ENCODE measurements around the gene FAM9C. TPM values are rescaled to one million over a fixed set of nuclear protein-coding genes. Genes with fewer than 3 reads are reported as not detected.

Gene FAM9C
- total and polyA plus RNA-seq, 2 donors (not counting 3 experiments of a cell fraction or from before 2014, with no cell fraction given), result not detected

- DNase-seq (ENCODE audit: low read depth, low spot score), result no peak
- H3K9me3 ChIP-seq (replicated peaks; ENCODE audit: control insufficient read depth, insufficient read depth, low read length), result no peaks in the 10 kb centered on the region
- CTCF ChIA-PET, result interaction anchor here (1.1 kb wide), 1 partner anchor 9 kb away, joined by 3 read pairs; no protein-coding TSS in a partner anchor
These were observed 11.2 kb downstream of the FAM9C start for GRCh38 chrX:13033193-13033592.

More at GRCh38 chrX:13033193-13033592, 11.2 kb downstream of the FAM9C start:
- TF ChIP-seq POLR2A (IDR thresholded peaks at IDR 0.05; ENCODE audit: low read depth, low read length) (no peak), GATA2 (IDR thresholded peaks at IDR 0.05; ENCODE audit: insufficient read depth, insufficient read length, low read depth, low read length) (no peak), CTCF (IDR thresholded peaks at IDR 0.05; ENCODE audit: extremely low read depth in 1 of 2, insufficient read depth in 1 of 2, low read depth in 1 of 2, low read length in 2 of 2) (no peak), EZH2 (IDR thresholded peaks at IDR 0.05; ENCODE audit: borderline replicate concordance, low read depth, low read length, severe bottlenecking) (no peak)
- intact Hi-C loops (cut with micrococcal nuclease) (no loop called here), dilution Hi-C loops (cut with MboI; ENCODE audit: extremely low pct_ligation_motif_present, low sequenced_read_pairs) (no loop called here)
- Histone ChIP-seq H3K4me2 (ENCODE audit: insufficient read depth, low read length) (no peak overlapping the region), H3K9me1 (replicated peaks; ENCODE audit: control insufficient read depth, extremely low read depth, insufficient read depth, low read length) (no peaks in the 10 kb centered on the region), H3K9ac (replicated peaks; ENCODE audit: extremely low read depth, insufficient read depth, low read length) (no peak overlapping the region), H2AFZ (ENCODE audit: low read depth, low read length) (no peak overlapping the region), H4K20me1 (replicated peaks; ENCODE audit: control insufficient read depth, extremely low read depth, insufficient read depth, low read length) (no peaks in the 10 kb centered on the region), H3K36me3 (ENCODE audit: control insufficient read depth in 2 of 2, extremely low read depth in 1 of 2, insufficient read depth in 2 of 2, low read length in 2 of 2) (no peaks in the 10 kb centered on the region), H3K4me1 (ENCODE audit: control insufficient read depth, extremely low read depth, insufficient read depth, low read length) (peaks cover 20% of the 10 kb centered on the region), H3K27me3 (ENCODE audit: control insufficient read depth in 2 of 2, insufficient read depth in 2 of 2, low read length in 2 of 2) (no peaks in the 10 kb centered on the region), H3K4me3 (replicated peaks in 1 of 3; ENCODE audit: insufficient read depth in 1 of 3, low read depth in 1 of 3, low read length in 3 of 3) (no peak overlapping the region), H3K79me2 (ENCODE audit: control insufficient read depth, insufficient read depth, low read length) (no peaks in the 10 kb centered on the region), H3K27ac (ENCODE audit: insufficient read depth, low read depth, low read length) (no peak overlapping the region)
- no TSS peak for BruUV-seq (replicated peaks)
- FAIRE-seq, result no peak
- POLR2A ChIA-PET, result no interaction called here

Data from endothelial cell of umbilical vein (primary cell).